ENCODE data around the gene KIAA0232. TPM values are rescaled to one million over a fixed set of nuclear protein-coding genes. Genes with fewer than 3 reads are reported as not detected.

The KIAA0232 gene
- polyA plus RNA-seq, 1 donor (not counting 4 experiments of a cell fraction or from before 2014, with no cell fraction given), result 10.0 TPM

DNA sequence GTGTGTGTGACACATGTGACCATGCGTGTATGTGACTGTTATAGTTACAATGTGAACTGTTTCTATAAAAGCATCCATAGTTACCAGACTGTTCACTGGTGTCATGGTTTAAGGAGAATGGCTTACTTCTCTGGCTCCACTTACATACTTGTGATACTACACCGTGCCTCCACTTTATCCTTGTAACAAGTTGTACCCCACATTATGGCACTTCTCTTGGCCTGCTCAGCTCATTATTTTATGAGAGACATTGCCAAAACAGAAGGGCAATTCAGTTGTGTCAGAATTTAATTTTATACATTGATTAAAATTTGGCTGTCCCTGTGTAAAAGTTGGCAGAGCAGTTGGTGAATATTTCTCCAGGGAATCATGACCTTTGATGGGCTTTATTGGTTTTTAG lies 64.7 kb downstream of the KIAA0232 start:
- Histone ChIP-seq H3K9me3 (ENCODE audit: control insufficient read depth, low read depth, low read length) (no peaks in the 10 kb centered on the region), H3K79me2 (ENCODE audit: control insufficient read depth, insufficient read depth, low read length) (peaks cover 16% of the 10 kb centered on the region), H3K4me1 (ENCODE audit: control insufficient read depth, extremely low read depth, insufficient read depth, low read length) (no peaks in the 10 kb centered on the region), H3K9ac (ENCODE audit: control insufficient read depth, extremely low read depth, insufficient read depth, low read length) (no peak overlapping the region), H4K20me1 (ENCODE audit: control insufficient read depth, extremely low read depth, insufficient read depth, low read length) (no peaks in the 10 kb centered on the region), H2AFZ (ENCODE audit: control insufficient read depth, low read length) (no peak overlapping the region), H3K9me1 (ENCODE audit: control insufficient read depth, extremely low read depth, insufficient read depth, low read length) (peaks cover 2% of the 10 kb centered on the region), H3K36me3 (ENCODE audit: control insufficient read depth in 2 of 2, extremely low read depth in 1 of 2, insufficient read depth in 2 of 2, low read length in 2 of 2) (peaks cover 10% of the 10 kb centered on the region in 2 experiments), H3K4me3 (ENCODE audit: control insufficient read depth in 2 of 3, extremely low read depth in 1 of 3, insufficient read depth in 2 of 3, low read depth in 1 of 3, low read length in 3 of 3) (no peak overlapping the region), H3K27ac (ENCODE audit: control insufficient read depth, insufficient read depth, low read length) (no peak overlapping the region), H3K4me2 (ENCODE audit: control insufficient read depth, extremely low read depth, insufficient read depth, low read depth, low read length) (no peak overlapping the region), H3K27me3 (ENCODE audit: control insufficient read depth, extremely low read depth, insufficient read depth, low read length) (no peaks in the 10 kb centered on the region)
- dilution Hi-C loops (cut with MboI; ENCODE audit: extremely low pct_ligation_motif_present, low sequenced_read_pairs), result no loop called here
- DNase-seq (ENCODE audit: low read depth, low spot score), result no peak
- FAIRE-seq, result no peak
- TF ChIP-seq EZH2 (IDR thresholded peaks at IDR 0.05; ENCODE audit: low read length) (no peak), CTCF (optimal IDR thresholded peaks at IDR 0.05 in 1 of 3, IDR thresholded peaks at IDR 0.05 in 1 of 3, conservative IDR thresholded peaks at IDR 0.05 in 1 of 3; ENCODE audit: extremely low read depth in 1 of 3, insufficient read depth in 2 of 3, low read length in 3 of 3) (no peak)

DNA sequence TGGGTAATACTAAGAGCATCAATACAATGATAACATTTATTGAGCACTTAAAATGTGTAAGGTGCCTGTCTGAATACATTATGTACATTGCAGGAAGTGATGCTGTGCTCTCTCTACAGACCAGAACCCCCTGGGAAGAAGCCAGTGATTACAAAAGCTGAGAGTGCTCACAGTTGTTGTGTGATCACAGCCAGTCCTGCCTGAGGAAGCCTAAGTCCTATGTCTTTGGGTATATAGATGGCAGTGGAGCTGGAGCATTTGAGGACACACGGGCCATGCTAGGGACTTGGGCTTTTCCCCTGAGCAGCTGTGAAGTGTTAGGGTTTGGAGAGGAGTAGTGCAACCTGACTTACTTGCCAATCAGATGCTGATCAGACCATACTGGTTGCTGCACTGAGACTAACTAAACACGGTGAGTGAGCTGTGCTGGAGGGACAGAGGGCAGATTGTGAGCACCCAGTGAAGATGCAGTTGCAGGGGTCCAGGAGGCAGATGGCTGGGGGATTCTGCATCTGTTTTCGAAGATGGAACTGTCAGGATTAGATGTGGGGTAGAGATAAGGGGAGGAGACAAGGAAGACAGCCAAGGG lies 66.3 kb downstream of the KIAA0232 start:
- TF ChIP-seq CTCF (optimal IDR thresholded peaks at IDR 0.05 in 1 of 3, IDR thresholded peaks at IDR 0.05 in 1 of 3, conservative IDR thresholded peaks at IDR 0.05 in 1 of 3; ENCODE audit: extremely low read depth in 1 of 3, insufficient read depth in 2 of 3, low read length in 3 of 3), result no peak
- no peak overlapping the region for H3K4me2 ChIP-seq (ENCODE audit: control insufficient read depth, extremely low read depth, insufficient read depth, low read depth, low read length)
- H3K27ac ChIP-seq (ENCODE audit: control insufficient read depth, insufficient read depth, low read length), result no peak overlapping the region
- no peaks in the 10 kb centered on the region for H3K9me3 ChIP-seq (ENCODE audit: control insufficient read depth, low read depth, low read length)
- dilution Hi-C loops (cut with MboI; ENCODE audit: extremely low pct_ligation_motif_present, low sequenced_read_pairs), result no loop called here
- peaks cover 2% of the 10 kb centered on the region for H3K9me1 ChIP-seq (ENCODE audit: control insufficient read depth, extremely low read depth, insufficient read depth, low read length)
- DNase-seq (ENCODE audit: low read depth, low spot score) (no peak), FAIRE-seq (peak; percentile 32)
- H4K20me1 ChIP-seq (ENCODE audit: control insufficient read depth, extremely low read depth, insufficient read depth, low read length), result no peaks in the 10 kb centered on the region
- no peaks in the 10 kb centered on the region for H3K27me3 ChIP-seq (ENCODE audit: control insufficient read depth, extremely low read depth, insufficient read depth, low read length)
- H3K4me3 ChIP-seq (ENCODE audit: control insufficient read depth in 2 of 3, extremely low read depth in 1 of 3, insufficient read depth in 2 of 3, low read depth in 1 of 3, low read length in 3 of 3), result no peak overlapping the region
- no peak overlapping the region for H3K9ac ChIP-seq (ENCODE audit: control insufficient read depth, extremely low read depth, insufficient read depth, low read length)
- H3K79me2 ChIP-seq (ENCODE audit: control insufficient read depth, insufficient read depth, low read length), result peaks cover 19% of the 10 kb centered on the region
- H3K4me1 ChIP-seq (ENCODE audit: control insufficient read depth, extremely low read depth, insufficient read depth, low read length), result no peaks in the 10 kb centered on the region
- no peak overlapping the region for H2AFZ ChIP-seq (ENCODE audit: control insufficient read depth, low read length)
- H3K36me3 ChIP-seq (ENCODE audit: control insufficient read depth in 2 of 2, extremely low read depth in 1 of 2, insufficient read depth in 2 of 2, low read length in 2 of 2), result peaks cover 8 to 11% of the 10 kb centered on the region in 2 experiments

Measured in keratinocyte (primary cell).